ENCODE measurements around the gene POMT2.

DNA sequence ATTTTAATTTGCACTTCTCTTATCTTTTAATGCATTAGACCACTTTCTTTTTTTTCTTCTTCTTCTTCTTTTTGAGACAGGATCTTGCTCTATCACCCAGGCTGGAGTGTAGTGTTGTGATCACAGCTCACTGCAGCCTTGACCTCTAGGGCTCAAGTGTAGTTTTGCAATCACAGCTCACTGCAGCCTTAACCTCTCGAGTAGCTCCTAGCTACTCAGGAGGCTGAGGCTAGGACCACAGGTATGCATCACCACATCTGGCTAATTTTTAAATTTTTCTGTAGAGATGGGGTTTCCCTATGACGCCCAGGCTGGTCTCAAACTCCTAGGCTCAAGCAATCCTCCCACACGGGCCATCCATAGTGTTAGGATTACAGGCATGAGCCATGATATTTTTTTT, 43.5 kb upstream of the POMT2 start:
- TF ChIP-seq, protein P1, sequence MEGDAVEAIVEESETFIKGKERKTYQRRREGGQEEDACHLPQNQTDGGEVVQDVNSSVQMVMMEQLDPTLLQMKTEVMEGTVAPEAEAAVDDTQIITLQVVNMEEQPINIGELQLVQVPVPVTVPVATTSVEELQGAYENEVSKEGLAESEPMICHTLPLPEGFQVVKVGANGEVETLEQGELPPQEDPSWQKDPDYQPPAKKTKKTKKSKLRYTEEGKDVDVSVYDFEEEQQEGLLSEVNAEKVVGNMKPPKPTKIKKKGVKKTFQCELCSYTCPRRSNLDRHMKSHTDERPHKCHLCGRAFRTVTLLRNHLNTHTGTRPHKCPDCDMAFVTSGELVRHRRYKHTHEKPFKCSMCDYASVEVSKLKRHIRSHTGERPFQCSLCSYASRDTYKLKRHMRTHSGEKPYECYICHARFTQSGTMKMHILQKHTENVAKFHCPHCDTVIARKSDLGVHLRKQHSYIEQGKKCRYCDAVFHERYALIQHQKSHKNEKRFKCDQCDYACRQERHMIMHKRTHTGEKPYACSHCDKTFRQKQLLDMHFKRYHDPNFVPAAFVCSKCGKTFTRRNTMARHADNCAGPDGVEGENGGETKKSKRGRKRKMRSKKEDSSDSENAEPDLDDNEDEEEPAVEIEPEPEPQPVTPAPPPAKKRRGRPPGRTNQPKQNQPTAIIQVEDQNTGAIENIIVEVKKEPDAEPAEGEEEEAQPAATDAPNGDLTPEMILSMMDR (IDR thresholded peaks at IDR 0.05), result no peak
- TF ChIP-seq POLR2A (IDR thresholded peaks at IDR 0.05), result no peak
